MCF 10A (cell line): ENCODE results near the gene ZNF491. TPM values are rescaled to one million over a fixed set of nuclear protein-coding genes. Genes with fewer than 3 reads are reported as not detected.
"Not testable (repeated sequence)": the region's sequence is repeated elsewhere in the genome, so short reads cannot be mapped to it uniquely, and the experiment has no call there.

Experiments
- BruUV-seq: library from RNA; stranded (reverse); fragments of 400-500 nt; replicated peaks from 2 replicates; lab custom pipeline; 2021; lab: Mats Ljungman, UMichigan
- CTCF ChIA-PET: fragments of 300-600 bp; sonication (Branson Sonifier 250); formaldehyde crosslinking; extraction: SDS; loops from one replicate; lab custom pipeline; 2021; ENCODE audit warnings: antibody characterized with exemption, inconsistent platforms; lab: Yijun Ruan, JAX
- POLR2A ChIA-PET: fragments of 300-600, 350-650 bp; sonication (Branson Sonifier 250); formaldehyde crosslinking; extraction: SDS; loops from one replicate; lab custom pipeline; 2020; ENCODE audit warnings: antibody characterized with exemption, inconsistent platforms; lab: Yijun Ruan, JAX
- DNase-seq: peaks from one replicate; pipeline ENCODE4 v3.0.0-alpha.2; 2018; ENCODE audit not compliant: unreplicated experiment
- H3K27ac Mint-ChIP-seq: one replicate; pipeline ENCODE4 v1.8.0; 2022; ENCODE audit warnings: mild to moderate bottlenecking, low read depth, mixed read lengths; ENCODE audit not compliant: unreplicated experiment
- H3K27me3 Mint-ChIP-seq: one replicate; pipeline ENCODE4 v1.8.0; 2022; ENCODE audit warnings: mixed read lengths; ENCODE audit not compliant: insufficient read depth, unreplicated experiment
- H3K36me3 Mint-ChIP-seq: one replicate; pipeline ENCODE4 v1.8.0; 2022; ENCODE audit warnings: mild to moderate bottlenecking, moderate library complexity, mixed read lengths; ENCODE audit not compliant: insufficient read depth, unreplicated experiment
- H3K4me1 Mint-ChIP-seq: one replicate; pipeline ENCODE4 v1.8.0; 2022; ENCODE audit warnings: mixed read lengths; ENCODE audit not compliant: insufficient read depth, unreplicated experiment
- H3K4me3 Mint-ChIP-seq: one replicate; pipeline ENCODE4 v1.8.0; 2022; ENCODE audit warnings: mild to moderate bottlenecking, moderate library complexity, mixed read lengths; ENCODE audit not compliant: unreplicated experiment
- H3K9me3 Mint-ChIP-seq: one replicate; pipeline ENCODE4 v1.8.0; 2022; ENCODE audit warnings: mixed read lengths; ENCODE audit not compliant: unreplicated experiment
- CTCF ChIP-seq: fragments of 200-600 bp; IDR thresholded peaks from one replicate; pipeline ENCODE4 v1.8.0; 2022; ENCODE audit warnings: antibody characterized with exemption, mild to moderate bottlenecking; ENCODE audit not compliant: unreplicated experiment
- intact Hi-C: fragments of 100-400 bp; cut with micrococcal nuclease; formaldehyde crosslinking; loops from 2 replicates; pipeline ENCODE4 v1.14.1; 2022
- total RNA-seq: library from RNA; stranded (reverse); gene quantifications from 2 replicates; pipeline ENCODE4 v1.2.3, GENCODE V29; 2022

Gene ZNF491
- total RNA-seq, 1 experiment from 2014 or later = not detected

DNA sequence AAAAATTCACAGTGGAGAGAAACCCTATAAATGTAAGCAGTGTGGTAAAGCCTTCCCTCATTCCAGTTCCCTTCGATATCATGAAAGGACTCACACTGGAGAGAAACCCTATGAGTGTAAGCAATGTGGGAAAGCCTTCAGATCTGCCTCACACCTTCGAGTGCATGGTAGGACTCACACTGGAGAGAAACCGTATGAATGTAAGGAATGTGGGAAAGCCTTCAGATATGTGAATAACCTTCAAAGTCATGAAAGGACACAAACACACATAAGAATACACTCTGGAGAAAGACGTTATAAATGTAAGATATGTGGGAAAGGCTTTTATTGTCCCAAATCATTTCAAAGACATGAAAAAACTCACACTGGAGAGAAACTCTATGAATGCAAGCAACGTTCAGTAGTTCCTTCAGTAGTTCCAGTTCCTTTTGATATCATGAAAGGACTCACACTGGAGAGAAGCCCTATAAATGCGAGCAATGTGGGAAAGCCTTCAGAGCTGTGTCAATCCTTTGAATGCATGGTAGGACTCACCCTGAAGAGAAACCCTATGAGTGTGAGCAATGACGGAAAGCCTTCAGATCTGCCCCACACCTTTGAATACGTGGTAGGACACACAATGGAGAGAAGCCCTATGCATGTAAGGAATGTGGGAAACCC lies 34.1 kb downstream of the ZNF491 start:
- Mint-ChIP-seq H3K27ac (no peak overlapping the region), H3K27me3 (no peaks in the 10 kb centered on the region), H3K4me3 (no peak overlapping the region), H3K36me3 (peaks cover 25% of the 10 kb centered on the region), H3K9me3 (peaks cover 17% of the 10 kb centered on the region), H3K4me1 (no peaks in the 10 kb centered on the region)
- no peak for TF ChIP-seq CTCF
- BruUV-seq = no TSS peak
- ChIA-PET POLR2A (no interaction called here), CTCF (no interaction called here)
- no peak for DNase-seq
- intact Hi-C loops = no loop called here

GRCh38 chr19:11833541-11833940 lies 35.2 kb downstream of the ZNF491 start:
- BruUV-seq = no TSS peak
- Mint-ChIP-seq H3K4me1 (no peaks in the 10 kb centered on the region), H3K4me3 (no peak overlapping the region), H3K27me3 (no peaks in the 10 kb centered on the region), H3K36me3 (peaks cover 25% of the 10 kb centered on the region), H3K9me3 (peaks cover 19% of the 10 kb centered on the region), H3K27ac (no peak overlapping the region)
- no peak for TF ChIP-seq CTCF
- DNase-seq = no peak
- ChIA-PET CTCF (interaction anchor here (0.7 to 0.9 kb wide), 2 partner anchors 76 to 273 kb away, joined by 4 read pairs; no protein-coding TSS in a partner anchor), POLR2A (interaction anchor here (0.7 kb wide), 1 partner anchor 205 kb away, joined by 3 read pairs; no protein-coding TSS in a partner anchor)
- intact Hi-C loops = no loop called here

GRCh38 chr19:11835626-11836066 lies 37.3 kb downstream of the ZNF491 start:
- POLR2A ChIA-PET, H3K4me3 Mint-ChIP-seq, H3K27ac Mint-ChIP-seq, DNase-seq, H3K4me1 Mint-ChIP-seq, intact Hi-C loops, CTCF ChIA-PET, BruUV-seq, H3K27me3 Mint-ChIP-seq: not testable (repeated sequence)
- Mint-ChIP-seq H3K9me3 (peaks cover 17% of the 10 kb centered on the region), H3K36me3 (peaks cover 13% of the 10 kb centered on the region)

GRCh38 chr19:11843722-11844121 lies 45.4 kb downstream of the ZNF491 start:
- H3K4me3 Mint-ChIP-seq = no peak overlapping the region
- H3K4me1 Mint-ChIP-seq = no peaks in the 10 kb centered on the region
- BruUV-seq = no TSS peak
- POLR2A ChIA-PET = no interaction called here
- CTCF ChIA-PET = no interaction called here
- peaks cover 11% of the 10 kb centered on the region for H3K9me3 Mint-ChIP-seq
- TF ChIP-seq CTCF = no peak
- no peaks in the 10 kb centered on the region for H3K36me3 Mint-ChIP-seq
- no peak overlapping the region for H3K27ac Mint-ChIP-seq
- intact Hi-C loops = no loop called here
- H3K27me3 Mint-ChIP-seq = no peaks in the 10 kb centered on the region
- DNase-seq = no peak

GRCh38 chr19:11847615-11848014 lies 49.3 kb downstream of the ZNF491 start:
- intact Hi-C loops, H3K27ac Mint-ChIP-seq, BruUV-seq, H3K36me3 Mint-ChIP-seq, H3K9me3 Mint-ChIP-seq, H3K4me1 Mint-ChIP-seq, H3K27me3 Mint-ChIP-seq, CTCF ChIA-PET, POLR2A ChIA-PET, DNase-seq, H3K4me3 Mint-ChIP-seq: not testable (repeated sequence)
